Neural crest cell (in vitro differentiated cells): Measurements from ENCODE around the gene SORCS3. TPM values are rescaled to one million over a fixed set of nuclear protein-coding genes. Genes with fewer than 3 reads are reported as not detected.

Experiments
- DNase-seq: peaks from one replicate; pipeline ENCODE4 v3.0.0; 2021; ENCODE audit warnings: low read depth, mixed read lengths, low spot score
- H3K27ac Mint-ChIP-seq: one replicate; pipeline ENCODE4 v1.8.0; 2021; ENCODE audit warnings: mild to moderate bottlenecking, mixed read lengths; ENCODE audit not compliant: unreplicated experiment
- H3K27me3 Mint-ChIP-seq: 2 replicates; pipeline ENCODE4 v1.8.0; 2021; ENCODE audit warnings: low read depth, mild to moderate bottlenecking, mixed read lengths
- H3K36me3 Mint-ChIP-seq: 2 replicates; pipeline ENCODE4 v1.8.0; 2021; ENCODE audit warnings: low read depth, mild to moderate bottlenecking, mixed read lengths
- H3K4me1 Mint-ChIP-seq: 2 replicates; pipeline ENCODE4 v1.8.0; 2021; ENCODE audit warnings: mixed read lengths
- H3K4me3 Mint-ChIP-seq: one replicate; pipeline ENCODE4 v1.8.0; 2021; ENCODE audit warnings: mild to moderate bottlenecking, mixed read lengths
- H3K9me3 Mint-ChIP-seq: 2 replicates; pipeline ENCODE4 v1.8.0; 2021; ENCODE audit warnings: mixed read lengths
- CTCF ChIP-seq: fragments of 200-600 bp; sonication (generic); conservative IDR thresholded peaks from 2 replicates; pipeline ENCODE4 v1.5.0; 2021; ENCODE audit warnings: antibody characterized with exemption, mild to moderate bottlenecking
- total RNA-seq: library from RNA; stranded (reverse); gene quantifications from 2 replicates; pipeline ENCODE4 v1.2.1, GENCODE V29; 2021

Gene SORCS3
- total RNA-seq, 1 donor from 2014 or later = 3.3 TPM

GRCh38 chr10:104735757-104736391, 94.8 kb downstream of the SORCS3 start:
- no peak overlapping the region for H3K4me3 Mint-ChIP-seq
- no peaks in the 10 kb centered on the region for H3K36me3 Mint-ChIP-seq
- H3K9me3 Mint-ChIP-seq = no peaks in the 10 kb centered on the region
- no peak overlapping the region for H3K27ac Mint-ChIP-seq
- no peak for DNase-seq
- peaks cover 23% of the 10 kb centered on the region for H3K27me3 Mint-ChIP-seq
- no peak for TF ChIP-seq CTCF
- H3K4me1 Mint-ChIP-seq = peaks cover 18% of the 10 kb centered on the region

- Mint-ChIP-seq H3K9me3 (no peaks in the 10 kb centered on the region), H3K36me3 (no peaks in the 10 kb centered on the region), H3K4me1 (peaks cover under 1% of the 10 kb centered on the region), H3K27me3 (peaks cover 1% of the 10 kb centered on the region), H3K27ac (no peak overlapping the region), H3K4me3 (no peak overlapping the region)
- DNase-seq = no peak
- no peak for TF ChIP-seq CTCF
Measured at GRCh38 chr10:104741127-104741526, 100.0 kb downstream of the SORCS3 start.

GRCh38 chr10:104744052-104744451, 103.0 kb downstream of the SORCS3 start:
- Mint-ChIP-seq H3K4me3 (no peak overlapping the region), H3K27me3 (no peaks in the 10 kb centered on the region)
- no peak for TF ChIP-seq CTCF

GRCh38 chr10:104750291-104750690, 109.2 kb downstream of the SORCS3 start:
- Mint-ChIP-seq H3K4me1 (no peaks in the 10 kb centered on the region), H3K27me3 (no peaks in the 10 kb centered on the region), H3K9me3 (peaks cover 2% of the 10 kb centered on the region), H3K27ac (no peak overlapping the region), H3K4me3 (no peak overlapping the region), H3K36me3 (no peaks in the 10 kb centered on the region)
- DNase-seq = no peak
- no peak for TF ChIP-seq CTCF

More at GRCh38 chr10:104744052-104744451, 103.0 kb downstream of the SORCS3 start:
- H3K9me3 Mint-ChIP-seq = peaks cover 2% of the 10 kb centered on the region
- no peak for DNase-seq
- H3K4me1 Mint-ChIP-seq = no peaks in the 10 kb centered on the region
- no peak overlapping the region for H3K27ac Mint-ChIP-seq
- no peaks in the 10 kb centered on the region for H3K36me3 Mint-ChIP-seq

GRCh38 chr10:104762793-104763192, 121.7 kb downstream of the SORCS3 start:
- Mint-ChIP-seq H3K9me3 (no peaks in the 10 kb centered on the region), H3K4me1 (no peaks in the 10 kb centered on the region), H3K27me3 (peaks cover 1% of the 10 kb centered on the region), H3K27ac (no peak overlapping the region), H3K36me3 (no peaks in the 10 kb centered on the region), H3K4me3 (no peak overlapping the region)
- TF ChIP-seq CTCF = no peak
- DNase-seq = no peak
